Measurements from ENCODE around the gene PLA2G4A. TPM values are rescaled to one million over a fixed set of nuclear protein-coding genes. Genes with fewer than 3 reads are reported as not detected.

PLA2G4A gene
- total RNA-seq, 1 donor from 2014 or later = 0.10 TPM

- no peaks in the 10 kb centered on the region for H3K27me3 Mint-ChIP-seq (ENCODE audit: low read depth)
- TF ChIP-seq CTCF (IDR thresholded peaks at IDR 0.05) = no peak
- no peaks in the 10 kb centered on the region for H3K36me3 Mint-ChIP-seq (ENCODE audit: low read depth)
- H3K4me3 Mint-ChIP-seq (ENCODE audit: unreplicated experiment) = no peak overlapping the region
- no peaks in the 10 kb centered on the region for H3K4me1 Mint-ChIP-seq (ENCODE audit: low read depth)
- no peak overlapping the region for H3K27ac Mint-ChIP-seq (ENCODE audit: unreplicated experiment)
- DNase-seq (ENCODE audit: low spot score) = no peak
- peaks cover 2% of the 10 kb centered on the region for H3K9me3 Mint-ChIP-seq (ENCODE audit: low read depth)
Measured at GRCh38 chr1:186923486-186923885, 94.7 kb downstream of the PLA2G4A start.

GRCh38 chr1:186925881-186926669, 97.3 kb downstream of the PLA2G4A start:
- peaks cover 2% of the 10 kb centered on the region for H3K9me3 Mint-ChIP-seq (ENCODE audit: low read depth)
- H3K4me1 Mint-ChIP-seq (ENCODE audit: low read depth) = no peaks in the 10 kb centered on the region
- DNase-seq (ENCODE audit: low spot score) = no peak
- no peaks in the 10 kb centered on the region for H3K27me3 Mint-ChIP-seq (ENCODE audit: low read depth)
- no peaks in the 10 kb centered on the region for H3K36me3 Mint-ChIP-seq (ENCODE audit: low read depth)
- H3K4me3 Mint-ChIP-seq (ENCODE audit: unreplicated experiment) = no peak overlapping the region
- no peak overlapping the region for H3K27ac Mint-ChIP-seq (ENCODE audit: unreplicated experiment)
- TF ChIP-seq CTCF (IDR thresholded peaks at IDR 0.05) = no peak

- no peak overlapping the region for H3K4me3 Mint-ChIP-seq (ENCODE audit: unreplicated experiment)
- no peak for DNase-seq (ENCODE audit: low spot score)
- H3K9me3 Mint-ChIP-seq (ENCODE audit: low read depth) = no peaks in the 10 kb centered on the region
- H3K36me3 Mint-ChIP-seq (ENCODE audit: low read depth) = no peaks in the 10 kb centered on the region
- no peaks in the 10 kb centered on the region for H3K27me3 Mint-ChIP-seq (ENCODE audit: low read depth)
- TF ChIP-seq CTCF (IDR thresholded peaks at IDR 0.05) = no peak
- no peak overlapping the region for H3K27ac Mint-ChIP-seq (ENCODE audit: unreplicated experiment)
- H3K4me1 Mint-ChIP-seq (ENCODE audit: low read depth) = no peaks in the 10 kb centered on the region
Measured at GRCh38 chr1:186927884-186928283, 99.1 kb downstream of the PLA2G4A start.

- no peaks in the 10 kb centered on the region for H3K9me3 Mint-ChIP-seq (ENCODE audit: low read depth)
- H3K4me3 Mint-ChIP-seq (ENCODE audit: unreplicated experiment) = no peak overlapping the region
- no peak for DNase-seq (ENCODE audit: low spot score)
- H3K27ac Mint-ChIP-seq (ENCODE audit: unreplicated experiment) = no peak overlapping the region
- no peak for TF ChIP-seq CTCF (IDR thresholded peaks at IDR 0.05)
- no peaks in the 10 kb centered on the region for H3K4me1 Mint-ChIP-seq (ENCODE audit: low read depth)
- H3K36me3 Mint-ChIP-seq (ENCODE audit: low read depth) = no peaks in the 10 kb centered on the region
- H3K27me3 Mint-ChIP-seq (ENCODE audit: low read depth) = peaks cover 3% of the 10 kb centered on the region
Measured at GRCh38 chr1:186930238-186930637, 101.5 kb downstream of the PLA2G4A start.

- peaks cover 3% of the 10 kb centered on the region for H3K27me3 Mint-ChIP-seq (ENCODE audit: low read depth)
- H3K36me3 Mint-ChIP-seq (ENCODE audit: low read depth) = no peaks in the 10 kb centered on the region
- no peak overlapping the region for H3K4me3 Mint-ChIP-seq (ENCODE audit: unreplicated experiment)
- DNase-seq (ENCODE audit: low spot score) = no peak
- no peak overlapping the region for H3K27ac Mint-ChIP-seq (ENCODE audit: unreplicated experiment)
- H3K4me1 Mint-ChIP-seq (ENCODE audit: low read depth) = no peaks in the 10 kb centered on the region
- no peaks in the 10 kb centered on the region for H3K9me3 Mint-ChIP-seq (ENCODE audit: low read depth)
- TF ChIP-seq CTCF (IDR thresholded peaks at IDR 0.05) = no peak
Measured at GRCh38 chr1:186937016-186937670, 108.4 kb downstream of the PLA2G4A start.
